ENCODE data around the gene PTGDS. TPM values are rescaled to one million over a fixed set of nuclear protein-coding genes. Genes with fewer than 3 reads are reported as not detected.
A peak's percentile ranks its signal among the peaks of the same experiment; 100 is the strongest.

The PTGDS gene
- total RNA-seq, 1 experiment from 2014 or later = 2.2 TPM

DNA sequence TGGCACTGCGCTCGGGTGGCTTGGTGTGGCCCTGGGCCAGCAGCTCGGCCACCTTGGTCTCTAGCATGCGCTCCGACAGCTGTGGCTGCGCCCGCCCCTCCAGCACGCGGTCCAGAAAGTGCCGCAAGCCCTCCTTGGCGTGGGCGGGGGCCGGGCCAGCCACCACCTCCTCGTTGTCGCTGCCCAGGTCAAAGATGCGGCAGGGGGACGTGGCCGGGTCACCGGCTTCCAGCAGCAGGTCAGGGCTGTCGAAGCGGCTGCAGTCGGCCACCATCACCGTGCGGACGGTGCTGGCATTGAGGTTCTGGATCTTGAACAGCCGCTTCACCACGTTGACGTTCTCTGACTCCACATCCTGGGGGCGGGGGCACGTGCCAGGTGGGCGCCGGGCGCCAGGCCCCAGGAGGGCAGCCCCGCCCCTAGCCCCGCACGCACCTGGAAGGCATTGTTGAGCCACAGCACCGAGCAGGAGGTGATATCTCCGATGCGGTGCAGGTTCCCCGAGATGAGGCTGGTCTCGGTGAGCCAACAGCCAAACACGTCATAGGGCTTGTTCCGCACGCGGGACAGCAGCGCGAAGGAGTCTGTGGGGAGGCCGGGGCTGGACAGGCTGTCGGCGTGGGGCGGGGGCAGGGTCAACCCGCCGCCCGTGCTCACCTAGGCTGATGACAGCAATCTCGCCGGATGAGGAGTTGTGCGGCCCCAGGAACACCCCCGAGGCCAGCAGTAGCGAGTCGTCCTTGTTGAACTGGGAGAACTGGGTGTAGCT, 35.0 kb upstream of the PTGDS start:
- POLR2A ChIA-PET = no interaction called here
- no peak for ATAC-seq

DNA sequence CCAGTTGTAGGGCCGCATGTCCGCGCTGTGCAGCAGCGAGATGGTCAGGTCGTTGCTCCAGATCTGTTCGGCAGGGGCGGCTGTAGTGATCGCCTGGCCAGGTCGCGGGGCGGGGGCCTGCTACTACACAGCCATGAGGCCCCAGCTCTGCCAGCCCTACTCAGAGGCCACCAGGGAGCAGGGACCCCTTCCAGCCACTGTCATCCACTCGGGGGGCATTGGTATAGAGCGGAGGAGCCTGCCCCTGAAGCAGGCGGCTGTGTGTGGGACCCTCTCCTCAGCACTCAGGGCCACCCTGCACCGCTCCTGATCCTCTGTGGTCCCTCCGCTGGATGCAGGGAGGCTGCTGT, 34.4 kb upstream of the PTGDS start:
- Mint-ChIP-seq H3K27me3 (ENCODE audit: low read depth) (no peaks in the 10 kb centered on the region), H3K4me3 (peak overlapping the region; percentile 59), H3K36me3 (peaks cover 7% of the 10 kb centered on the region; the same call in 1 of the 2 replicates), H3K9me3 (no peaks in the 10 kb centered on the region), H3K27ac (no peak overlapping the region), H3K4me1 (peaks cover 9% of the 10 kb centered on the region)
- CTCF ChIA-PET = interaction anchor here (8.7 kb wide), 1 partner anchor 92 kb away, joined by 151 read pairs; no protein-coding TSS in a partner anchor
- ATAC-seq (no peak), DNase-seq (ENCODE audit: low spot score) (no peak)
- TF ChIP-seq SMAD4 (CRISPR knock-in tag; IDR thresholded peaks at IDR 0.05) (no peak), PRRX2 (CRISPR knock-in tag; IDR thresholded peaks at IDR 0.05) (no peak), ZNF532 (CRISPR knock-in tag; IDR thresholded peaks at IDR 0.05; ENCODE audit: borderline replicate concordance) (no peak), ATF2 (CRISPR knock-in tag; IDR thresholded peaks at IDR 0.05; ENCODE audit: borderline replicate concordance, low read depth) (no peak), IRF2 (CRISPR knock-in tag; IDR thresholded peaks at IDR 0.05; ENCODE audit: borderline replicate concordance, low read depth) (no peak), ATF1 (CRISPR knock-in tag; IDR thresholded peaks at IDR 0.05) (no peak), CDX4 (CRISPR knock-in tag; IDR thresholded peaks at IDR 0.05; ENCODE audit: borderline replicate concordance) (no peak), FOXJ3 (CRISPR knock-in tag; IDR thresholded peaks at IDR 0.05; ENCODE audit: borderline replicate concordance) (no peak), TEAD1 (CRISPR knock-in tag; IDR thresholded peaks at IDR 0.05) (no peak), CREB1 (CRISPR knock-in tag; IDR thresholded peaks at IDR 0.05) (no peak), ZNF263 (CRISPR knock-in tag; IDR thresholded peaks at IDR 0.05; ENCODE audit: low read depth) (no peak), SP1 (CRISPR knock-in tag; conservative IDR thresholded peaks at IDR 0.05) (no peak), OVOL2 (CRISPR knock-in tag; IDR thresholded peaks at IDR 0.05; ENCODE audit: borderline replicate concordance) (no peak), JAZF1 (CRISPR knock-in tag; IDR thresholded peaks at IDR 0.05) (no peak), SMAD3 (CRISPR knock-in tag; IDR thresholded peaks at IDR 0.05; ENCODE audit: borderline replicate concordance) (no peak), ZNF138 (CRISPR knock-in tag; conservative IDR thresholded peaks at IDR 0.05) (no peak), SOX15 (CRISPR knock-in tag; IDR thresholded peaks at IDR 0.05) (no peak)
- TF ChIP-seq, protein P1, sequence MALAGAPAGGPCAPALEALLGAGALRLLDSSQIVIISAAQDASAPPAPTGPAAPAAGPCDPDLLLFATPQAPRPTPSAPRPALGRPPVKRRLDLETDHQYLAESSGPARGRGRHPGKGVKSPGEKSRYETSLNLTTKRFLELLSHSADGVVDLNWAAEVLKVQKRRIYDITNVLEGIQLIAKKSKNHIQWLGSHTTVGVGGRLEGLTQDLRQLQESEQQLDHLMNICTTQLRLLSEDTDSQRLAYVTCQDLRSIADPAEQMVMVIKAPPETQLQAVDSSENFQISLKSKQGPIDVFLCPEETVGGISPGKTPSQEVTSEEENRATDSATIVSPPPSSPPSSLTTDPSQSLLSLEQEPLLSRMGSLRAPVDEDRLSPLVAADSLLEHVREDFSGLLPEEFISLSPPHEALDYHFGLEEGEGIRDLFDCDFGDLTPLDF (CRISPR knock-in tag; IDR thresholded peaks at IDR 0.05) = no peak
- TF ChIP-seq, protein P2, sequence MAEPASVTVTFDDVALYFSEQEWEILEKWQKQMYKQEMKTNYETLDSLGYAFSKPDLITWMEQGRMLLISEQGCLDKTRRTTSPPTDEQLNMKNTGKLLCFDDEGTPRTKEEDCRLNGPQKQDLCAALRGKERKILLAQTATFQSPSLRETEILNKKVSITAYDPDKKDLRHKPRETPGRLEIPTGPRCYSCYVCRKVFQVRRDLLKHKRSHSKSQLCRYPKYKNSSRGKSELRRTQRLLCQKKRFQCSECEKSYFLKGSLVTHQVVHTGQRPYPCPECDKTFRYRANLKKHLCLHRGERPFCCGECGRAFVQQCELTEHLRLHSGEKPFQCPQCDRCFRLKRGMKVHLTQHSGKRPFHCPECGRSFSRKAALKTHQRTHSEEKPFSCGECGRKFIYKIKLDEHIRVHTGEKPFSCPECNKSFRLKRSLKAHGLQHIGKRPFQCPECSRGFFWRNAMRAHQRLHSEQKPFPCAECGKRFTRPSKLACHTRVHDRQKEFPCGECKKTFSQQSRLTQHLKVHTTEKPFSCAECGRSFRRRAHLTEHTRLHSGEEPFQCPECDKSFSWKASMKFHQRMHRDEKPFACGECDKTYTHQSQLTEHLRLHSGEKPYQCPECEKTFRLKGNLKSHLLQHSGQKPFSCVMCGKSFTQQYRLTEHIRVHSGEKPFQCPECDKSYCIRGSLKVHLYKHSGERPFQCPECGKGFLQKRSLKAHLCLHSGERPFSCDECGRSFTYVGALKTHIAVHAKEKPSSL (CRISPR knock-in tag; conservative IDR thresholded peaks at IDR 0.05) = no peak
- POLR2A ChIA-PET = no interaction called here

More for the DNA sequence above, 35.0 kb upstream of the PTGDS start:
- Mint-ChIP-seq H3K27me3 (ENCODE audit: low read depth) (no peaks in the 10 kb centered on the region), H3K27ac (no peak overlapping the region), H3K4me3 (peak overlapping the region; percentile 59; the same call in 1 of the 2 replicates), H3K36me3 (peaks cover 7% of the 10 kb centered on the region; the same call in 1 of the 2 replicates), H3K9me3 (no peaks in the 10 kb centered on the region), H3K4me1 (peaks cover 9% of the 10 kb centered on the region)
- TF ChIP-seq ZBTB21 (CRISPR knock-in tag; IDR thresholded peaks at IDR 0.05; ENCODE audit: borderline replicate concordance) = no peak
- TF ChIP-seq IRF2 (CRISPR knock-in tag; IDR thresholded peaks at IDR 0.05; ENCODE audit: borderline replicate concordance, low read depth) = peak; percentile 50; the same call in 1 of the 2 replicates
- TF ChIP-seq CBFB (CRISPR knock-in tag; IDR thresholded peaks at IDR 0.05; ENCODE audit: low read depth) = no peak
- CTCF ChIA-PET = no interaction called here
- no peak for DNase-seq (ENCODE audit: low spot score)
